Ovary (tissue), 3 donors: ENCODE measurements around the gene RPL21.

Experiments
- POLR2A ChIP-seq: fragments of 450-650 bp; IDR thresholded peaks from one replicate; pipeline ENCODE4 v1.6.1; 2017; ENCODE audit warnings: antibody characterized with exemption, mild to moderate bottlenecking, moderate library complexity
- TF ChIP-seq, protein P1 (sequence below), 3 donors: fragments of 450-650 bp in 2 of 3; fragments of 200-600 bp in 1 of 3; IDR thresholded peaks; one replicate each; pipeline versions ENCODE4 v1.5.1 to v1.8.0; 2016 to 2022; ENCODE audit warnings: antibody characterized with exemption in 3 of 3, mild to moderate bottlenecking in 1 of 3
- donor health status: DM: no; HTN: no; CAD: no.

DNA sequence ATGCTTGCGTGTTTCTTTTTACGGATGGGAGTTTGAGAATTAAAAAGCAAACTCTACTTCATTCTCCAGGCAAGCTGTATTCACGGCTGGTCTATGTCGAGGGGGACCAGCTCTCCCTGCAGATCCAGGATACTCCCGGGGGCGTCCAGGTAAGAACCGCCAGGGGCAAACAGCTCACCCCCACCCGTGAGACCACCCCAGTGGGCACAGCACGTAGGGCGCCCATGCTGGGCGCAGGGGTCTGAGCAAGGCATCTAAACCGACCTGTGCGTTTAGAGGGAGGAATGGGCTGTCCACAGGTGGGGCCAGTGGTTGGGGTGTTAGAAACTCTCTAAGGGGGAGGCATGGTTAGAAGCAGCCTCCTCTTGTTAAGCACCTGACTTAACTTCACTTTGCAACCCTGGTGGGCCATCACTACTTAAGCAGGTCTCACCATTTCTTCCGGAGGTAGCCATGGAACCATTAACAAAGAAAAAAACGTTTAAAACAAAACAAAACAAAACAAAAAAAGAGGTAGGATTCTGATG lies 20.3 kb downstream of the RPL21 start:
- TF ChIP-seq, protein P1, sequence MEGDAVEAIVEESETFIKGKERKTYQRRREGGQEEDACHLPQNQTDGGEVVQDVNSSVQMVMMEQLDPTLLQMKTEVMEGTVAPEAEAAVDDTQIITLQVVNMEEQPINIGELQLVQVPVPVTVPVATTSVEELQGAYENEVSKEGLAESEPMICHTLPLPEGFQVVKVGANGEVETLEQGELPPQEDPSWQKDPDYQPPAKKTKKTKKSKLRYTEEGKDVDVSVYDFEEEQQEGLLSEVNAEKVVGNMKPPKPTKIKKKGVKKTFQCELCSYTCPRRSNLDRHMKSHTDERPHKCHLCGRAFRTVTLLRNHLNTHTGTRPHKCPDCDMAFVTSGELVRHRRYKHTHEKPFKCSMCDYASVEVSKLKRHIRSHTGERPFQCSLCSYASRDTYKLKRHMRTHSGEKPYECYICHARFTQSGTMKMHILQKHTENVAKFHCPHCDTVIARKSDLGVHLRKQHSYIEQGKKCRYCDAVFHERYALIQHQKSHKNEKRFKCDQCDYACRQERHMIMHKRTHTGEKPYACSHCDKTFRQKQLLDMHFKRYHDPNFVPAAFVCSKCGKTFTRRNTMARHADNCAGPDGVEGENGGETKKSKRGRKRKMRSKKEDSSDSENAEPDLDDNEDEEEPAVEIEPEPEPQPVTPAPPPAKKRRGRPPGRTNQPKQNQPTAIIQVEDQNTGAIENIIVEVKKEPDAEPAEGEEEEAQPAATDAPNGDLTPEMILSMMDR (IDR thresholded peaks at IDR 0.05), result no peak
- TF ChIP-seq POLR2A, result no peak
